ENCODE data around the gene BRAF. TPM values are rescaled to one million over a fixed set of nuclear protein-coding genes. Genes with fewer than 3 reads are reported as not detected.

The BRAF gene
- total RNA-seq, 1 experiment from 2014 or later, result 29.7 TPM

DNA sequence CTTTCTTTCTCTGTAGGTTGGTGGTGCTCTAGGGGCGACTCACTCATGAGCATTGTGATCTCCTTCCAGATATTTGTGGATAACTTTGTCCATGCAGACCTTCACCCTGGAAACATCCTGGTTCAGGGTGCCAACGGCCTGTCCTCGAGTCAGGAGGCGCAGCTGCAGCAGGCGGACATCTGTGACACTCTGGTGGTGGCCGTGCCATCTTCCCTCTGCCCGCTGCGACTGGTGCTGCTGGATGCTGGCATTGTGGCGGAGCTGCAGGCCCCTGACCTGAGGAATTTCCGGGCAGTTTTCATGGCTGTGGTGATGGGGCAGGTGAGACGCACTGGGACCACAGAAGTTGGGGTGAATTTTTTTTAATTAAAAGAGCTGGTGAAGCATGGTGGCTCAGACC lies 237.8 kb downstream of the BRAF start:
- H3K9ac ChIP-seq (ENCODE audit: low read length), result no peak overlapping the region
- ATAC-seq (no peak), DNase-seq (ENCODE audit: low read depth, low spot score) (no peak)
- no peaks in the 10 kb centered on the region for H3K79me2 ChIP-seq (ENCODE audit: insufficient read depth, low read length)
- H3K36me3 ChIP-seq (ENCODE audit: control insufficient read depth in 1 of 2, insufficient read depth in 2 of 2, low read length in 2 of 2), result peaks cover 0 to 2% of the 10 kb centered on the region in 2 experiments; a peak in 2 of 4 replicates
- no peaks in the 10 kb centered on the region for H3K9me3 ChIP-seq (ENCODE audit: control insufficient read depth in 1 of 2, insufficient read depth in 1 of 2, low read depth in 1 of 2, low read length in 2 of 2)
- TF ChIP-seq SIN3A (IDR thresholded peaks at IDR 0.05; ENCODE audit: low read depth) (no peak), ZNF274 (IDR thresholded peaks at IDR 0.05; ENCODE audit: low read depth, low read length) (no peak), ELF1 (IDR thresholded peaks at IDR 0.05; ENCODE audit: borderline replicate concordance, low read depth) (no peak), ZFX (IDR thresholded peaks at IDR 0.05) (no peak), CBX3 (IDR thresholded peaks at IDR 0.05; ENCODE audit: low read depth) (no peak)
- TF ChIP-seq, protein P1, sequence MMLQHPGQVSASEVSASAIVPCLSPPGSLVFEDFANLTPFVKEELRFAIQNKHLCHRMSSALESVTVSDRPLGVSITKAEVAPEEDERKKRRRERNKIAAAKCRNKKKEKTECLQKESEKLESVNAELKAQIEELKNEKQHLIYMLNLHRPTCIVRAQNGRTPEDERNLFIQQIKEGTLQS (IDR thresholded peaks at IDR 0.05), result no peak
- TF ChIP-seq, protein P2, sequence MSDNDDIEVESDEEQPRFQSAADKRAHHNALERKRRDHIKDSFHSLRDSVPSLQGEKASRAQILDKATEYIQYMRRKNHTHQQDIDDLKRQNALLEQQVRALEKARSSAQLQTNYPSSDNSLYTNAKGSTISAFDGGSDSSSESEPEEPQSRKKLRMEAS (IDR thresholded peaks at IDR 0.05), result no peak
- no peak overlapping the region for H3K4me2 ChIP-seq (ENCODE audit: low read length)
- ChIA-PET POLR2A (no interaction called here), CTCF (no interaction called here), RAD21 (ENCODE audit: low non-redundant PET in 1 of 2, low total read pairs in 2 of 2, uncharacterized antibody in 2 of 2, unreplicated experiment in 2 of 2) (no interaction called here)
- no peaks in the 10 kb centered on the region for H3K9me2 ChIP-seq (ENCODE audit: insufficient read depth)
- no peaks in the 10 kb centered on the region for H3K4me1 ChIP-seq (ENCODE audit: control insufficient read depth in 1 of 2, insufficient read depth in 2 of 2, low read length in 2 of 2)
- H4K20me1 ChIP-seq (ENCODE audit: insufficient read depth), result no peaks in the 10 kb centered on the region
- BruUV-seq (replicated peaks), result no TSS peak
- intact Hi-C loops (cut with micrococcal nuclease), result no loop called here
- H3K27me3 ChIP-seq (ENCODE audit: insufficient read depth, low read length), result no peaks in the 10 kb centered on the region
- no peak overlapping the region for H3K27ac ChIP-seq (ENCODE audit: low read depth, low read length)
- H2AFZ ChIP-seq (ENCODE audit: low read depth, low read length, poor library complexity, severe bottlenecking), result no peak overlapping the region
- H3K4me3 ChIP-seq (replicated peaks in 1 of 2; ENCODE audit: low read depth in 1 of 2, low read length in 2 of 2), result no peak overlapping the region

DNA sequence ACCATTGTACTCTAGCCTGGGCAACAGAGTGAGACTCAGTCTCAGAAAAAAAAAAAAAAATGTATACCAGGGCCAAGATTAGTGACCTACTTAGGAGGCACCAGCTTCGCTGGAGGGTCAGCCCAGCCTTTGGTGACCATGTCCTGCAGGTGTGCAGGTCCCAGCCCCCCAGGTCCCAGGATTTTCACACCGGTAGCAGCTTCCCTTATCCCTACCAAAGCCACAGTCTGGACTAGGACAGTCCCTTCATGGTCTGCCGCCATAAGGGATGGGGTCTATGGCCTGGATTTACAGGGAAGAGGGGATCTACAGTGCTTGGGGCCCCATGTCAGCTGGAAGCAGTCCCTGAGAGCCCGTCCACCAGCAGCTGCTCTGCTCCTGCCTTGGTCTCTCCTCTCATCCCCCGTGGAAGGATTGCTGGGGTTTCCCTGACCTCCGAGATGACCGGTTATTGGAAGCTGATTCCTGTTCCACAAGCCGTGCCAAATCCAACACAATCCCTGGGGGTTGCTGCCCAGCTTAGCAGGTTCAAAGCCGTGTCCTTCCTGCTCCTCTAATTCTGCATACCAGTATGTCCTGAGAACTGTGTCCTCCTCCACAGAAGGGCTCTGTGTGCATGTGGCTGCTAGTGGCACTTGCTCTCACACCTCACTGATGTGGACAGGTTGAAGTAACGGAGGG lies 239.2 kb downstream of the BRAF start:
- CTCF ChIA-PET, result interaction anchor here (0.6 to 0.8 kb wide), 3 partner anchors 10 to 534 kb away, joined by 3 read pairs; partner anchors contain the start of gene NDUFB2
- TF ChIP-seq CBX3 (IDR thresholded peaks at IDR 0.05; ENCODE audit: low read depth) (no peak), ZNF274 (IDR thresholded peaks at IDR 0.05; ENCODE audit: low read depth, low read length) (no peak), POLR2AphosphoS5 (IDR thresholded peaks at IDR 0.05; ENCODE audit: low read depth, low read length) (no peak), RAD21 (IDR thresholded peaks at IDR 0.05; ENCODE audit: low read depth) (no peak), POLR2A (IDR thresholded peaks at IDR 0.05; ENCODE audit: borderline replicate concordance, extremely low read depth, insufficient read depth, insufficient read length) (no peak), EZH2 (IDR thresholded peaks at IDR 0.05) (no peak), EZH2phosphoT487 (IDR thresholded peaks at IDR 0.05; ENCODE audit: borderline replicate concordance) (no peak), SRF (IDR thresholded peaks at IDR 0.05; ENCODE audit: low read depth) (no peak)
- TF ChIP-seq, protein P3, sequence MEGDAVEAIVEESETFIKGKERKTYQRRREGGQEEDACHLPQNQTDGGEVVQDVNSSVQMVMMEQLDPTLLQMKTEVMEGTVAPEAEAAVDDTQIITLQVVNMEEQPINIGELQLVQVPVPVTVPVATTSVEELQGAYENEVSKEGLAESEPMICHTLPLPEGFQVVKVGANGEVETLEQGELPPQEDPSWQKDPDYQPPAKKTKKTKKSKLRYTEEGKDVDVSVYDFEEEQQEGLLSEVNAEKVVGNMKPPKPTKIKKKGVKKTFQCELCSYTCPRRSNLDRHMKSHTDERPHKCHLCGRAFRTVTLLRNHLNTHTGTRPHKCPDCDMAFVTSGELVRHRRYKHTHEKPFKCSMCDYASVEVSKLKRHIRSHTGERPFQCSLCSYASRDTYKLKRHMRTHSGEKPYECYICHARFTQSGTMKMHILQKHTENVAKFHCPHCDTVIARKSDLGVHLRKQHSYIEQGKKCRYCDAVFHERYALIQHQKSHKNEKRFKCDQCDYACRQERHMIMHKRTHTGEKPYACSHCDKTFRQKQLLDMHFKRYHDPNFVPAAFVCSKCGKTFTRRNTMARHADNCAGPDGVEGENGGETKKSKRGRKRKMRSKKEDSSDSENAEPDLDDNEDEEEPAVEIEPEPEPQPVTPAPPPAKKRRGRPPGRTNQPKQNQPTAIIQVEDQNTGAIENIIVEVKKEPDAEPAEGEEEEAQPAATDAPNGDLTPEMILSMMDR (IDR thresholded peaks at IDR 0.05 in 2 of 3, conservative IDR thresholded peaks at IDR 0.05 in 1 of 3; ENCODE audit: borderline replicate concordance in 1 of 3, insufficient read depth in 1 of 3, low read depth in 2 of 3, low read length in 2 of 3), result no peak
- TF ChIP-seq, protein P4, sequence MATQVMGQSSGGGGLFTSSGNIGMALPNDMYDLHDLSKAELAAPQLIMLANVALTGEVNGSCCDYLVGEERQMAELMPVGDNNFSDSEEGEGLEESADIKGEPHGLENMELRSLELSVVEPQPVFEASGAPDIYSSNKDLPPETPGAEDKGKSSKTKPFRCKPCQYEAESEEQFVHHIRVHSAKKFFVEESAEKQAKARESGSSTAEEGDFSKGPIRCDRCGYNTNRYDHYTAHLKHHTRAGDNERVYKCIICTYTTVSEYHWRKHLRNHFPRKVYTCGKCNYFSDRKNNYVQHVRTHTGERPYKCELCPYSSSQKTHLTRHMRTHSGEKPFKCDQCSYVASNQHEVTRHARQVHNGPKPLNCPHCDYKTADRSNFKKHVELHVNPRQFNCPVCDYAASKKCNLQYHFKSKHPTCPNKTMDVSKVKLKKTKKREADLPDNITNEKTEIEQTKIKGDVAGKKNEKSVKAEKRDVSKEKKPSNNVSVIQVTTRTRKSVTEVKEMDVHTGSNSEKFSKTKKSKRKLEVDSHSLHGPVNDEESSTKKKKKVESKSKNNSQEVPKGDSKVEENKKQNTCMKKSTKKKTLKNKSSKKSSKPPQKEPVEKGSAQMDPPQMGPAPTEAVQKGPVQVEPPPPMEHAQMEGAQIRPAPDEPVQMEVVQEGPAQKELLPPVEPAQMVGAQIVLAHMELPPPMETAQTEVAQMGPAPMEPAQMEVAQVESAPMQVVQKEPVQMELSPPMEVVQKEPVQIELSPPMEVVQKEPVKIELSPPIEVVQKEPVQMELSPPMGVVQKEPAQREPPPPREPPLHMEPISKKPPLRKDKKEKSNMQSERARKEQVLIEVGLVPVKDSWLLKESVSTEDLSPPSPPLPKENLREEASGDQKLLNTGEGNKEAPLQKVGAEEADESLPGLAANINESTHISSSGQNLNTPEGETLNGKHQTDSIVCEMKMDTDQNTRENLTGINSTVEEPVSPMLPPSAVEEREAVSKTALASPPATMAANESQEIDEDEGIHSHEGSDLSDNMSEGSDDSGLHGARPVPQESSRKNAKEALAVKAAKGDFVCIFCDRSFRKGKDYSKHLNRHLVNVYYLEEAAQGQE (IDR thresholded peaks at IDR 0.05; ENCODE audit: low read depth), result no peak

More for the DNA sequence above, 239.2 kb downstream of the BRAF start:
- Histone ChIP-seq H3K27me3 (ENCODE audit: insufficient read depth, low read length) (no peaks in the 10 kb centered on the region), H4K20me1 (ENCODE audit: insufficient read depth) (no peaks in the 10 kb centered on the region), H3K4me2 (ENCODE audit: low read length) (no peak overlapping the region), H3K79me2 (ENCODE audit: insufficient read depth, low read length) (no peaks in the 10 kb centered on the region), H3K27ac (ENCODE audit: low read depth, low read length) (no peak overlapping the region), H3K9me3 (ENCODE audit: control insufficient read depth in 1 of 2, insufficient read depth in 1 of 2, low read depth in 1 of 2, low read length in 2 of 2) (no peaks in the 10 kb centered on the region), H3K9me2 (ENCODE audit: insufficient read depth) (no peaks in the 10 kb centered on the region), H3K36me3 (ENCODE audit: control insufficient read depth in 1 of 2, insufficient read depth in 2 of 2, low read length in 2 of 2) (peaks cover 0 to 4% of the 10 kb centered on the region in 2 experiments; a peak in 1 of 4 replicates), H3K4me3 (replicated peaks in 1 of 2; ENCODE audit: low read depth in 1 of 2, low read length in 2 of 2) (no peak overlapping the region), H2AFZ (ENCODE audit: low read depth, low read length, poor library complexity, severe bottlenecking) (no peak overlapping the region), H3K9ac (ENCODE audit: low read length) (no peak overlapping the region), H3K4me1 (ENCODE audit: control insufficient read depth in 1 of 2, insufficient read depth in 2 of 2, low read length in 2 of 2) (no peaks in the 10 kb centered on the region)
- BruUV-seq (replicated peaks), result no TSS peak
- ChIA-PET RAD21 (ENCODE audit: low non-redundant PET in 1 of 2, low total read pairs in 2 of 2, uncharacterized antibody in 2 of 2, unreplicated experiment in 2 of 2) (no interaction called here), POLR2A (no interaction called here)
- DNase-seq (ENCODE audit: low read depth, low spot score) (no peak), ATAC-seq (no peak)
- intact Hi-C loops (cut with micrococcal nuclease), result no loop called here

Data from HCT116 (cell line).